ENCODE results near the gene ATP2A2. TPM values are rescaled to one million over a fixed set of nuclear protein-coding genes. Genes with fewer than 3 reads are reported as not detected.

The ATP2A2 gene
- total RNA-seq, 1 donor from 2014 or later: 93.5 TPM

DNA sequence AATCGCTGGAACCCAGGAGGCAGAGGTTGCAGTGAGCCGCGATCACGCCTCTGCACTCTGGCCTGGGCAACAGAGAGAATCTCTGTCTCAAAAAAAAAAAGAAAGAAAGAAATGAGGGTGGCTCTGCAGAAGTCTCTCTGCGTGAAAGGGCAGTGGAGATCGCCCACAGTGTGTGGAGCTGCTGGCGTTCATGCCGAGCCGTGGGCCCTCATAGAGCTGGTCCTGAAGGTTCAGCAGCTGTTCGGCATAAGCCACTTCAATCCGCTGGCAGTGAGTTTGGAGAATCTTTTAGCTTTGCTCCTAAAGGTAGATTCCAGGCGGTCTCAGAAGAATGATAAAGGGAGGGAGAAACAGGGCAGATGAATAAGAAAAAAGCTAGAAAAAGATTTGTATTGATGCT is 36.7 kb upstream of the ATP2A2 start:
- no peak for DNase-seq (ENCODE audit: low read depth)
- no peak overlapping the region for H3K4me3 ChIP-seq (ENCODE audit: low read depth, low read length)
- TF ChIP-seq, protein P1, sequence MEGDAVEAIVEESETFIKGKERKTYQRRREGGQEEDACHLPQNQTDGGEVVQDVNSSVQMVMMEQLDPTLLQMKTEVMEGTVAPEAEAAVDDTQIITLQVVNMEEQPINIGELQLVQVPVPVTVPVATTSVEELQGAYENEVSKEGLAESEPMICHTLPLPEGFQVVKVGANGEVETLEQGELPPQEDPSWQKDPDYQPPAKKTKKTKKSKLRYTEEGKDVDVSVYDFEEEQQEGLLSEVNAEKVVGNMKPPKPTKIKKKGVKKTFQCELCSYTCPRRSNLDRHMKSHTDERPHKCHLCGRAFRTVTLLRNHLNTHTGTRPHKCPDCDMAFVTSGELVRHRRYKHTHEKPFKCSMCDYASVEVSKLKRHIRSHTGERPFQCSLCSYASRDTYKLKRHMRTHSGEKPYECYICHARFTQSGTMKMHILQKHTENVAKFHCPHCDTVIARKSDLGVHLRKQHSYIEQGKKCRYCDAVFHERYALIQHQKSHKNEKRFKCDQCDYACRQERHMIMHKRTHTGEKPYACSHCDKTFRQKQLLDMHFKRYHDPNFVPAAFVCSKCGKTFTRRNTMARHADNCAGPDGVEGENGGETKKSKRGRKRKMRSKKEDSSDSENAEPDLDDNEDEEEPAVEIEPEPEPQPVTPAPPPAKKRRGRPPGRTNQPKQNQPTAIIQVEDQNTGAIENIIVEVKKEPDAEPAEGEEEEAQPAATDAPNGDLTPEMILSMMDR (conservative IDR thresholded peaks at IDR 0.05; ENCODE audit: low read depth, low read length): no peak

DNA sequence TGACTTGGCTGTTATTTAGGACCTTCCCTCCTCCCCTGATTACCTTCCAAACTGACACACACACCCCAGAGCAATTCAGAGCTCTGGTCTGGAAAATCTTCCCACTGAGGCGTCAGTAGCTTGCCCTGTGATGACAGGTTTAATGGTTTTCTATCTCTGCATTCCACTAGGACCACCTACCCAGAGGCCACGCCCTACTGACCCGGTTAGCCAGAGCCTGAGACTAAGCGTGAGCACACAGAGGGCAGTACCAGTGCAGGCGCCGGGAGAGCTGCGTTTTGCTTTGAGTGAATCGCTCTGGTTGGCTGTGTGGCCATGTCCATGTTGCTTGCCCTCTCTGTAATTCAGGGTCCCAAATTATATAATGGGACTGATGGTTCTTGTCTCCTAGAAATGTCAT is 36.2 kb upstream of the ATP2A2 start:
- DNase-seq (ENCODE audit: low read depth): no peak
- H3K4me3 ChIP-seq (ENCODE audit: low read depth, low read length): no peak overlapping the region
- TF ChIP-seq, protein P1 (conservative IDR thresholded peaks at IDR 0.05; ENCODE audit: low read depth, low read length): no peak

DNA sequence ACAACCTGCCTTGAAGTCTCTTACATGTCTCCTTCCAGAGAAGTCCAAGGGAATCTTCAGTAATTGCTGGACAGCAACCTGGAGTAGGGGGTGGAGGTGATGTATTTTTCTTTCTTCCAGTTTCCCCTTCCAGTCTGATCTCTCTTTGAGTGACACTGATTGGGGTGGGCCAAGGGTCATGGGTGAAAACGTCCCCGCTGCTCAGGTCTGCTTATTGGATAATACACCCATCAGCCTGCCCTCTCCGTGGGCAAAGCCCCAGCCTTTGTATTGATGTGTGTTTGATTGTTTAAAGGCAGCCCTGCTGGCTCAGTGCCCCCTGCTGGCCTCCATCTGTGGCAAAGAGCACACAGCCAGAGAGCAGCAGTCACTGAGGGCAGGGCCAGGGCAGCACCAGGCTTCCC is 35.7 kb upstream of the ATP2A2 start:
- TF ChIP-seq, protein P1 (conservative IDR thresholded peaks at IDR 0.05; ENCODE audit: low read depth, low read length): peak; percentile 61
- DNase-seq (ENCODE audit: low read depth): no peak
- no peak overlapping the region for H3K4me3 ChIP-seq (ENCODE audit: low read depth, low read length)

DNA sequence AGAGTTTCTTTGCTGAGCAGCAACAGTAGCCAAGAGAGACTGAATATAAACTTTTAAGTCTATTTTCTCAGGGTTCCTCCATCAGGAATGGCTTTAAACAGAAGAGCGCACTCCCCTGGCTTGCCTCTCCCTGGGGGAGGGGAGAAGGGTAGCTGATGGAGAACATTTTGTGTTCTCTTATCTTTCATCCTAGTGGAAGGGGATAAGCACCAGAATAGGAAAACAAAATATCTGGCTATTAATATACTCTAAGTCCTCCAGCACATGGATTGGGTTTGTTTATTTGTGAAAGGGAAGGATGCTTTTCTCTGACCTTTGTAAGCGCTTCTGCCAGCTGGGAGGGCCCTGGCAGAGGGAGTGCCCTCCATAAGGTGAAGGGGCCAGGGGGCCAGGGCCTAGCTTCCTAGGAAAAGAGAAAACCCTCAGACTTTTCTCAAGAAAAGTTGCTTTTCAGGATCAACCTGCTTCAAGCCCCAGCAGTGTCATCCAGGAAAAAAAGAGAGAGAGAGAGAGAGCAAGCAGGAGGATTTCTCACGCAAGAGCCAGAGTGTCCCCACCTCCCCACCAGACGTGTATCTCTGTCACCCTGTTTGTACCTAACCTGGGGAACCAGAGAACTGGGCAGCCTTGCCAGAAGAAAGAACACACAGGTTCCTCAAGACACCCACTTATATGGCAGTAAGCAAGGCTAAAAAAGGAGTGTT is 34.3 kb upstream of the ATP2A2 start:
- DNase-seq (ENCODE audit: low read depth): no peak
- TF ChIP-seq, protein P1 (conservative IDR thresholded peaks at IDR 0.05; ENCODE audit: low read depth, low read length): no peak
- no peak overlapping the region for H3K4me3 ChIP-seq (ENCODE audit: low read depth, low read length)

DNA sequence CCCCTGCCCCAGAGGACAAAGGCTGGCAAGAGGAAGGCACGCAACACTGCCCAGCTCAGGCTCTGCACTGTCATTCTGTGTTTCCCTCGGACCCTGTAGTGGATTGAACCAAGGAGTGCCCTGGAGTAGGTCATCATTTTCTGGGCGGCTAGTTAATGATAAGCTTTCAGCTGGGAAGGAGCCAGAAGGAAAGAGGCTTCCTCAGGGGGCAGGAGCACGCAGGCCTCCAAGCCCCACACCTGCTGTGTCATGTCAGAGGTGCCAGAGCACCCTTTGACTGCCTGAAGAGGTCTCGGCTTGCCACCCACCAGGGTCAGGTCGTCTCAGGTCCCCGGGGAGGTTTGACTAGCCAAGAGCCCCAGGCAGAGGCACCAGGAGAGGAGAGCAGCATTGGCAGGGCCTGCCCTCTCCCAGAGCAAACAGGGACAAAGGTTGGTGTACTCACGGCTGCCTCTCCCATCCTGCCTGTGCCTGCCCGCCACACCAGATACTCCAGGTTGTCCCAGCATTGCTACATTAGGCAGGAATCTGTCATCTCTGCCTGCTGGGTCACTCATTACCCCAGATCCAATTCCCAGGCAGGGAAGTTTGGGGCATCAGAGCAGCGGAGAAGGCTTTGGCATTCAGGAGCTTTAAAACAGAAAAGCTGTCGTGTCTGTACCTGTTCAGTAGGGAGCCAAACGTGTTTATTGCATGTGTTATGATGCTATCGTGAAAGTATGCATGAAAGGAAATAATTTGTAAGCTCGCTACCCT is 33.5 kb upstream of the ATP2A2 start:
- DNase-seq (ENCODE audit: low read depth): peak; percentile 55
- H3K4me3 ChIP-seq (ENCODE audit: low read depth, low read length): peak overlapping the region; percentile 3
- TF ChIP-seq, protein P1 (conservative IDR thresholded peaks at IDR 0.05; ENCODE audit: low read depth, low read length): no peak

DNA sequence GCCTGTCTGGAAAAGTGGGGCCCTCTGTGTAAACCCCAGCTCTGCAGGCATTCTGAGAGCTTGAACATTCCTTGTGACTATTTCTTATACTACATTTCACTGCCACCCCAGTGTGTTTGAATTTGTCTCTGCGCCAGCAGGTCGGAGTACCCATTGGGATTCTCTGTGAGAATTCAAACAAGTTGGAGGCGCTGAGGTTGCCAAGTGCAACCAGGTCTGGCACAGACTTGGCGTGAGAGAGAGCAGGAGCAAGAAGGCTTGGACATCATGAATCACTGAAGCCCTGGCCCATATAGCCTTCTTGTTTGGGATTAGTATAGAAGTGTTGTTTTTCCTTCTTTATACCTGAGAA is 33.0 kb upstream of the ATP2A2 start:
- no peak overlapping the region for H3K4me3 ChIP-seq (ENCODE audit: low read depth, low read length)
- TF ChIP-seq, protein P1 (conservative IDR thresholded peaks at IDR 0.05; ENCODE audit: low read depth, low read length): no peak
- peak; percentile 41 for DNase-seq (ENCODE audit: low read depth)

Measured in epithelial cell of proximal tubule (primary cell).